Esophagus muscularis mucosa (tissue), 3 donors: ENCODE measurements around the gene PCBP3.

Source experiments
- POLR2A ChIP-seq: fragments of 450-650 bp; IDR thresholded peaks from one replicate; pipeline ENCODE4 v1.6.1; 2017; ENCODE audit warnings: antibody characterized with exemption, moderate library complexity, mild to moderate bottlenecking, low read depth
- POLR2AphosphoS5 ChIP-seq, 2 donors: sonication (generic); formaldehyde crosslinking; IDR thresholded peaks; one replicate each; pipeline ENCODE4 v1.6.1; 2017; ENCODE audit warnings: antibody characterized with exemption in 2 of 2
- TF ChIP-seq, protein P1 (sequence below), 3 experiments: fragments of 200-600 bp in 2 of 3; fragments of 450-650 bp in 1 of 3; sonication (generic) in 2 of 3; IDR thresholded peaks; one replicate each; pipeline ENCODE4 v1.5.1; 2017 to 2019; ENCODE audit warnings: antibody characterized with exemption in 3 of 3, mild to moderate bottlenecking in 2 of 3, moderate library complexity in 1 of 3

DNA sequence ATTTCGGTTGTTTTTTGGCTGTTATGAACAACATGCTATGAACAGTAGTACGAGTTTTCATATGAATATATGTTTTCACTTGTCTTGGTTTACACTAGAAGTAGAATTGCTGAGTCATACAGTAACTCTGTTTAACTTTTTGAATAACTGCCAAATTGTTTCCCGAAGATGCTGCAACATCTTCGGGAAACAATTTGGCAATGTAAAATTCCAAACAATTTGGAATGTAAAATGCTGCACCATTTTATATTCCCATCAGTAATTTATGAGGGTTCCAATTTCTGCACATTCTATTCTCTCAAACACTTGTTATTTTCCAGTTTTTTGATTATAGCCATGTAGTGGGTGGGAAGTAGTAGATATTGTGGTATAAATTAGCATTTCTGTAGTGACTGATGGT, 11.6 kb downstream of the PCBP3 start:
- TF ChIP-seq, protein P1, sequence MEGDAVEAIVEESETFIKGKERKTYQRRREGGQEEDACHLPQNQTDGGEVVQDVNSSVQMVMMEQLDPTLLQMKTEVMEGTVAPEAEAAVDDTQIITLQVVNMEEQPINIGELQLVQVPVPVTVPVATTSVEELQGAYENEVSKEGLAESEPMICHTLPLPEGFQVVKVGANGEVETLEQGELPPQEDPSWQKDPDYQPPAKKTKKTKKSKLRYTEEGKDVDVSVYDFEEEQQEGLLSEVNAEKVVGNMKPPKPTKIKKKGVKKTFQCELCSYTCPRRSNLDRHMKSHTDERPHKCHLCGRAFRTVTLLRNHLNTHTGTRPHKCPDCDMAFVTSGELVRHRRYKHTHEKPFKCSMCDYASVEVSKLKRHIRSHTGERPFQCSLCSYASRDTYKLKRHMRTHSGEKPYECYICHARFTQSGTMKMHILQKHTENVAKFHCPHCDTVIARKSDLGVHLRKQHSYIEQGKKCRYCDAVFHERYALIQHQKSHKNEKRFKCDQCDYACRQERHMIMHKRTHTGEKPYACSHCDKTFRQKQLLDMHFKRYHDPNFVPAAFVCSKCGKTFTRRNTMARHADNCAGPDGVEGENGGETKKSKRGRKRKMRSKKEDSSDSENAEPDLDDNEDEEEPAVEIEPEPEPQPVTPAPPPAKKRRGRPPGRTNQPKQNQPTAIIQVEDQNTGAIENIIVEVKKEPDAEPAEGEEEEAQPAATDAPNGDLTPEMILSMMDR (IDR thresholded peaks at IDR 0.05) = no peak
- TF ChIP-seq POLR2A = no peak
- no peak for TF ChIP-seq POLR2AphosphoS5 (IDR thresholded peaks at IDR 0.05)
